Measurements from ENCODE around the gene OR2AT4.
"Not testable (repeated sequence)": the region's sequence is repeated elsewhere in the genome, so short reads cannot be mapped to it uniquely, and the experiment has no call there.

Gene OR2AT4

DNA sequence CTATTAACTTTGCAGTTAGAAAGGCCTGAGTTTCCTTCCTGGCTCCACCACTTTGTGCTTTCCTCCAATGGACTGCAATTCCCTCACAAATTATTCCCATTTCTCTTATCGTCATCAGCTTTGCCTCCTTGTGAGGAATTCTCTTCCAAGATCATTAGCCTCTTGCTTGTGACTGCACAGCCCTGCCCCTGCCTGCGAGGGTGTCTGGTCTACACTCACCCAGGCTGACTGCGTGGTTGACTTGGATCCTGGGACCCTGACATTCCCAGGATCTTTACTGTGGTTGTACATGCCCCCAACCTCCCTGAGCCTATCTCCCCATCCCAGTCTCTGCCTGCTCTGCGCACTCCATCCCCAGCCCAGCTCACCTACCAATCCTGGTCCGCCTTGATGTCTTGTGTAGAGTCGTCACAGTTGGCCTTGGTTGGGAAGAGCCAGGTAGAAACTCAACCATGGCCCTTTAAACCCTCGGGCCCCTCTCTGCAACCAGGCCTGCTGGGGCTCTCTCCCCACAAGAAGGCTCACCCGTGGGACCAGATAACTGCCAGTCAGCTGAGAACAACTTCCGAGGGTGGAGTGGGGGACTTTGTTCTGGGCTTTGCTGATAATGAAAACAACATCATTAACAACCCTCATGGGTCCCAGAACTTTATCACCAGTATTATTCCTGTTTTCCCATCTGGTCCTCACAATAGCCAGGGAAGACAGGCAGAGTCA lies at the start of gene OR2AT4:
TSS of gene OR2AT4 (minus strand) at position 421 of the 717 bp plus-strand sequence.
- DNase-seq (ENCODE audit: low spot score) = no peak

DNA sequence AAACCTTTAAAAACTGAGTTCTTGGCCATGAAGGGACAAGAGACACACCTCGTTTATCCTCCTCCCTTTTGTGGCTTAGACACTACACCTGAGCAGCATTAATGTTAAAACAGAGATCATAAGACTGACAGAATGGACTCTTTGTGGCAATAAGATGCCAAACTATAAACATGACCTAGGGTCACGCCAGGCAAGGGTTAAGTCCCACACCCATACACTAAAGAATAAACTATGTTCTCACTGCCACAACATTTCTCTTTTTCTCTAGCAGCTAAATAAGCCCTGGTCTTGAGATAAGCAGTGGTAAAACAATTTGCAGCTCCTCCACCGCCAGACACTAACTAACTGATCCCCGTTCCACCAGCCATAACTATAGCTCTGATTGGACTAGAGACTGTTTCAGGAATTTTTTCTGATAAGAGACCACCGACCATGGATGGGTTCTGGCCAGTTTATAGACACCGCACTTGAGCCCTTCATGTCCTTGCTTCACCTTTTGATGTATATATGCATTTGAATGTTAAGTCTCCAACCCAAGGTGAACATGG lies 49.4 kb upstream of the OR2AT4 start:
- DNase-seq (ENCODE audit: low spot score) = no peak

DNA sequence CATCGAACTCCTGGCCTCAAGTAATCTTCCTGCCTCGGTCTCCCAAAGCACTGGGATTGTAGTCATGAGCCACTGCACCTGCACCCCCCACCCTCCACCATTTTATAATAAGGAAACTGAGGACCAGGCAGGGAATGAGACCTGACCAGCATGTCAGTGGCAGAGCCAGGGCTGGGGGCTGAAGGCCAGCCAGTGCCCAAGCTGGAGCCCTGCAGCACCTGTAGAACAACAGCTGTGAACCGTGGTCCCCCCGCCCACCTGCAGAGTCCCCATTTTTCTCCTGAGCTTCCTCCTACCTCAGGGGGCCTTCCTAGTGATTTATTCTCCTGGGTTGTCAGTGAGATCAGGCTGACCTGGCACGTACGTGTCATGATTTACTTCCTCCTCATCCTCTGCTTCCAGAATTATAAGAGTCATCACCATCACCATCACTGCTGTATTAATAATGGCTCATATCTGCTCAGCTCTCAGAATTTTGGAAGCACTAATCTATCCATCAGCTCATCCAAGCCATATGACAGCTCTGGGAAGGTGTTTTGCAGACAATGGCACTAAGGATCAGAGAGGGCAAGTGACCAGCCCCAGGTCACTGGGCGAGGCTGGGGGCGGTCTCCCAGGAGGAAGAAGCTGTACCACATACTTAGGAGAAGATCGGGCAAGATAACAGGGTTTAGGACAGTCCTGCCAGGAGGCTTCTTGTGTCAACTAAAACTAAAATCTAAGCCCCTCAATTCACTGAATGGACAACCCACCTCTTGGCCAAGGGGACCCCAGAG lies 48.7 kb upstream of the OR2AT4 start:
- DNase-seq (ENCODE audit: low spot score) = no peak

DNA sequence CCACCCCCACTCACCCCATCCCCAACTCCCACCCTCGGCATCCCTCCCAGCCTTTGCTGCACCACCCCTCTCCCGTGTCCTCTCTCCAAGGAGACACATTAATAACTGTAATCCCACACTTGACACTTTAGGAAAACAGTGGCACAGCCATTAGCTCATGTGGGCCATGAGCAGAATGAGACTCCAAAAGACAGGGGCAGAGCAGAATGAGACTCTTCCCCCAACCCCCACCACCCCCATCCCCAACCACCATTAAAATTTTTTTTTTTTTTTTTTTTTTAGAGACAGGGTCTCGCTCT lies 48.0 kb upstream of the OR2AT4 start:
- no peak for DNase-seq (ENCODE audit: low spot score)

DNA sequence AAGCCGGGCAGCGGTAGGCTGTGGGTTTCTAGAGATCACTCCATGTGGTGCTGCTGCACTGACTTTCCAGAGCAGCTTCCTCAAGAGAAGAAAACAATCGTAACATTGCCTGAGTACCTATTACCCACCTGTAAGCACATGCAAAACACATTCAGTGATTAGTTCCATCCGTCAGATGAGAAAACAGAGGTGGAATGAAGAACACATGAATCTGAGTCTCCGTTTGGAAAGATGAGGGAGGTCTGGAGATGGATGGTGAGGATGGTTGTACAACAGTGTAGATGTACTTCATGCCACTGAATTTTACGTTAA lies 46.7 kb upstream of the OR2AT4 start:
- no peak for DNase-seq (ENCODE audit: low spot score)

DNA sequence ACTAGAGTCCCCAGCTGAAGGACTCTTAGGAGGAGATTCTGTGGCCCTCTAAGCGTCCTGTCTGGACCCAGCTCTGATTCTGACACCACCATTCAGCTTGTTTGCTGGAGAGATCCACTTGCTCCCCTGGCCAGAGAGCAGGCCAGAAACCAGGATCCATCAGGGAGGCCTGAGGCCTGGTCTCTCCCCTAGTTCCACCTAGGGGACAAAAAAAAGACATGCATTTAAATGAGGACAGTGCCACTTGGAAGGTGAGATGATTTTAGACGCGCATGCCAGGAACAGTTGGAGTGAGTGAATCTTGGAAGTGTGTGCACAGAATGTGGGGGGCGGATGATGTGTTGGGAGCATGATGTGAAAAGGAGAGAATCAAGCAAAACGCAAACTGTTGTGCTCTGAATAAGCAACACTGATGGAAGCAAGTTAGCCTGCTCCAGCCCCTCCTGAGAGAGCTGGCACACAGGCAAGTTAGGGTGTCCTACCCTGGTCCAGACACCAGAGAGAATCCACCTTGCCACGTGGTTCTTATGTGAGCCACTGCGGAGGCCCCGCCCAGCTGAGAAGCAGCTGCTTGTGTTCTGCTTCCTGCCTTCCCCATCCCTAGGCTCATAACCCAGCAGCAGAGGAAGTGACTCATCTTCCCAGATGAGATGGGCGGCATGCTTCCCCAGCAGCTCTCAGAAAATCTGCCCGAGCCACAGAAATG lies 46.2 kb upstream of the OR2AT4 start:
- DNase-seq (ENCODE audit: low spot score) = peak; percentile 97

DNA sequence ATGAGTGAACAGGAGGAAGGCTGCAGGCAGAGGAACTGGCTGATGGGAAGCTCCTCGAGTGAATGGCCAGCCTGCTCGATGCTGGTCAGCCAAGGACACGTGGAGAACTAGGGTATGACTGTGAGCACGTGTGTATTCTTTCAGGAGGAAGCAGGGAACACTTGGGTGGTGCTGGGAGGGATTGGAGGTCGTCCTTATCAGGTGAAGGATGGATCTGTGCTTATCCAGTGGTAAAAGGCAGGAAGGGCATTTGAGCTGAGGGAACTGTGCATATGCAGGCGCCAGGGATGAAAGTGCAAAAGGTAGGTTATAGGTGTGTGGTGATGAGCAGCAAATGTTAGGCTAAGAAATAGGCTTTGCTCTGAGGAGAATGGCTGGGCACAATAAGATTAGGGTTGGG lies 44.5 kb upstream of the OR2AT4 start:
- no peak for DNase-seq (ENCODE audit: low spot score)

DNA sequence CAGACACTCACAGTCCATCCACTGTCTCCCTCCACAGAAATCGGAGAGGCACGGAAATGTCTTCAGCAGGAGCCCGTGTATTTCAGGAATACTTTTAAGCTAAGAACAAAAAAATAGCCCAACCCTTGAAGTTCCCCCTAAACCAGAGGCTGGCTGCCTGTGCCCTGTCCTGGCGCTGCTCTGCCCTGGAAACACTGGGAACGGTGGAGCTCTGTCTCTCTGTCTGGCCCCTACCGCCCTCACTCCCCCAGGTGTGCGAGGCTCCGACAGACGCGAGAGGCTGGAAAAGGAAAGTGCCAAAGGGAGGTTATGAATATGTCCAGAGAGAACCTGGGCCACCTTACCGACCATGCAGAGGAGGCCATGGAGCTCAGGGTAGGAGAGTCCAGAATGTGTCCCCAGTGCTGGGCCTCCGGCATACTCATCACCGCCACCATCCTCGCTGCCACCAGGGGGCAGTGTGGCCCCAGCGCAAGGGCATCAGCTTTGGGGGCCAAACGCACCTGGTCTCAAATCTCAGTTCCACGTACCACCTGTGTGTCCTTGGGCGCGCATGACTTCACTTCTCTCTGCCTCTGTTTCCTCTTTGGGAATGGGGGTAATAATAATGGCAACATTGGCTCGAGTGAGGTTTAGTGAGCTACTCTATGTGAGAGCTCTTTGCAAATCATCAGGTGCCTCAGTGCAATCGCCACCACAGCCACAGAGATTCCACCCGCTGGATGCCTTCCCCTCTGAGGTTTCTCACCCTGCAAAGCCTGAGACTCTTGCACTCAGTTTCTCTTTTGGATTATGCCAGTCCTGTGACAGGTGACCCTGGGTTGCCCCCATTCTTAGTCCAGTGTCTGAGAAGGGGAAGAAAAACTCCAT lies 43.8 kb upstream of the OR2AT4 start:
- no peak for DNase-seq (ENCODE audit: low spot score)

DNA sequence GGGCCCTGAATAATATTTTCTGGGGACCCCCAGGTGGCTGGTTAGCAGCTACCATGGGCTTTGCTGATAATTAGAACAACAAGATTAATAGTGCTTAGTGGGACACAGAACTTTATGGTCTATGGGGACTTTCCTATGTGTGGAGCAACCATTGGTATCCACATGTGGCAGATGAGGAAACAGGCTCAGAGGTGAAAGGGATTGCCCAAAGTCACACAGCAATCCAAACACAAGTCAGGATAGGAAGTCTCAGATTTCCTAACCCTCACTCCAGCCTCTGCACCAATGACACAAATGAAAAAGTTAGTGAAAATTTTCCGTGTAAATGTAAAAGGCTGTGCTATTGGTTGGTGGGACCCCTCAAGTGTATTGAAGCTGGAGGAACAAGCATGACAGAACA lies 39.0 kb upstream of the OR2AT4 start:
- no peak for DNase-seq (ENCODE audit: low spot score)

DNA sequence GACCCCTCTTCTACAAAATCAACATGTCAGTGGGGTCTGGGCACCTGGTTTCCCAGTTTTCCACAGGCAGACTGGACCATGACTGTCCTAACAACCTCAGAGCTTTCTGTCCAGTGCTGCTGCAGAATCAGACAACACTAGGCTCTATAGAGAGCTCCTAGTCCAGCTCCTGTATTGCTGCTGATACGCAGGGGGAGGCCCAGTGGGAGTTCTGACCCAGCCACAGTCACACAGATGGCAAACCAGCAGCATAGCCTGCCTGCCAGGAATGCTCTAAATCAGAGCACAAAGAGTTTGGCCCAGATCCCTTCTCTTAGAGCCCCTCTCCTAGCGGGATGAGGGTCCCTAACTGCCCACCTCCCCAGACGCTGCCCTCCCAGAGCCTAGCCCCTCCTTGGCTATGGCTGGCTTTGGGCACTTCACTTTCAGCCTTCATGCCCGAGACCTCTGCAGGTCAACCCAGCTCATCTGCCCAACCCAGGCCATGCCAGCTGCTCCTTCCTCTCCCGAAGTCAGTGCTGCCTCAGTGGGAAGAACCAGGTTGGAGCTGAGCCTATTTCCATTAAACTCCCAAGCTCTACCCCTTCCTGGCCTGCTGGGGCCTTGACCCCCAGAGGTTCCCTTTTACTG lies 38.5 kb upstream of the OR2AT4 start:
- DNase-seq (ENCODE audit: low spot score) = no peak

DNA sequence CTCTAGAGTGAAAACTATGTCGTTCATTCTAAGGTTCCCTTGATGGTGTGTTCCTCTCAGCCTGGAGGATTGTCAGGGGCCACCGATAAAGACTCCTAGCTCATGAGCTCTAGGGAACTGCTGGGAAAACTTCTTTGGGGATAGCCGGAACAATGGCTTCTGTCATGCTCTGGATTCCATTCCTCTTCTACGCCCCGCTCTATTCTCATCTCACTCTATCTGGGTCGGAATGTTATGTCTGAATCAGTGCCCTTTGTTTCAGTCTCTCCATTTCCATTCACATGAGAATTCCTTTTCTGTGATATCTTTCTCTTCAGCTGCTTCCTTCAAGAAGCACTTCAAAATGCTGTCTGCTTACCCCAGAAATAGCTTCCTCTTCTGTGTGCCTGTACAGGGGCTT lies 37.3 kb upstream of the OR2AT4 start:
- DNase-seq (ENCODE audit: low spot score) = no peak

DNA sequence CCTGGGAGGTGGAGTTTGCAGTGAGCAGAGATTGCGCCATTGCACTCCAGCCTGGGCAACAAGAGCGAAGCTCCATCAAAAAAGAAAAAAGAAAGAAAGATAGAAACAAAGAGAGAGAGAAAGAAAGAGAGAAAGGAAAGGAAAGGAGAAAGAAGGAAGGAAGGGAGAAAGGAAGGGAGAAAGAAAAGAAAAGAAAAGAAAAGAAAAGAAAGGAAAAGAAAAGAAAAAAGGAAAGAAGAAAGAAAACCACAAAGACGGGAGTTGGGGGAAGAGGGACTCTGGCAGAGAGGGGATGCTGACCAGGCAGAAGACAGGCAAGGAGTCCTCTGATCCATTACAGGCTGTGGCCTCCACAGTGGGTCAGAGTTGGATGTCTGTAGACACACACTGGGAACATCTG lies 35.4 kb upstream of the OR2AT4 start:
- DNase-seq (ENCODE audit: low spot score) = no peak

DNA sequence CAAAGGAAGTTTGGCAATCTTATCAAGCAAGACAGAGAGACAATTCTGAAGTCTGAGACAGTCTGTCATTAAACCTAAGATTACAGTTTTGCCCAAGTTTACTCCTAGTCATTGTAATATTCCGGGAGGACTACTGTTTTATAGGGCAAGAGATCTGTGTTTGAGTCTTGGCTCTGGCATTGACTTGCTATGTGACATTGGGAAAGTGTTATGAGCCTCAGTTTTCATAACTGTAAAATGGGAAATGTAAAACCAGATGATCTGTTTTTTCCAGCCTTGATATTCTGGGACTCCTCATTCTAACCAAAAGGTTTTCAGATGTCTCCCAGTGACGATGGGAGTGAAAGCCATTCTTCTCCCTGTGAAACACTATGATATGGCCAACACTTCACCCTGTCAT lies 29.9 kb upstream of the OR2AT4 start:
- no peak for DNase-seq (ENCODE audit: low spot score)

DNA sequence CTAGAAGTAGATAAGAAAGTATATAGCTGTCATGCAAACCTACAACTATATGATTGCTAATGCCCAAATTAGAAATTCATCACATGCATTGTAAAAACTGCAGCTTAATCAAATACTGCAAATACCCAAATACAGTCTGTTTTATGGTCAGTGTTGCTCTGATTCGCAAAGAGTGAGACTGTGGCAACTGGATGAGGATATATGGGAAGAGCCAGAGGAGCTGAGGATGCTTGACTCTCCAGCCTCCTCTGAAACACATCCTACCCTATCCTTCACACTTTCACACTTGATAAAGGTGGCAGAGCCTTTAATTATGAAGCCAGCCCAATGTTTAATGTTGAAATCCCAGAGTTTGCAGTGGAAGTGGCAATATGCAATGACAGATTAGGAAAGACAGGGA lies 21.9 kb upstream of the OR2AT4 start:
- no peak for DNase-seq (ENCODE audit: low spot score)

DNA sequence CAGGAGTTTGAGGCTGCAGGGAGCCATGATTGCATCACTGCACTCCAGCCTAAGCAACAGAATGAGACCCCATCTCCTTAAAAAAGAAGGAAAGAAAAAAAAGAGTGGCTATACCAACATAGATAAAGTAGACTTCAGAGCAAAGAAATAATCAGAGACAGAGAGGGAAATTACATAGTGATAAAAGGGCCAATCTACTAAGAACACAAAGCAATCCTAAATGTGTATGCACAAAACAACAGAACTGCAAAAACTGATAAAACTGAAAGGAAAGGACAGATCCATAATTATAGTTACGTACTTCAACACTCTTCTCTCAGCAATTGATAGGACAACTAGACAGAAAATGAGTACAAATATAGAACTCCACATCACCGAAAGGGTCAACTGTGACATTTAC lies 17.8 kb upstream of the OR2AT4 start:
- no peak for DNase-seq (ENCODE audit: low spot score)

DNA sequence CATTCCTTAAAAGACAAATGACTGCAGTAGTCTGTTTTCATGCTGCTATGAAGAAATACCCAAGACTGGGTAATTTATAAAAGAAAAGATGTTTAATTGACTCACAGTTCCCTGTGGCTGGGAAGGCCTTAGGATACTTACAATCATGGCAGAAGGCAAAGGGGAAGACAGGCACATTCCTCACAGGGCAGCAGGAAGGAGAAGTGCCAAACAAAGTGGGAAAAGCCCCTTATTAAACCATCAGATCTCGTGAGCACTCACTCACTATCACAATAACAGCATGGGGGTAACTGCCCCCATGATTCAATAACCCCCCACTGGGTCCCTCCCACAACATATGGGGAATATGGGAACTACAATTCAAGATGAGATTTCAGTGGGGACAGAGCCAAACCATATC lies 16.4 kb upstream of the OR2AT4 start:
- DNase-seq (ENCODE audit: low spot score) = no peak

DNA sequence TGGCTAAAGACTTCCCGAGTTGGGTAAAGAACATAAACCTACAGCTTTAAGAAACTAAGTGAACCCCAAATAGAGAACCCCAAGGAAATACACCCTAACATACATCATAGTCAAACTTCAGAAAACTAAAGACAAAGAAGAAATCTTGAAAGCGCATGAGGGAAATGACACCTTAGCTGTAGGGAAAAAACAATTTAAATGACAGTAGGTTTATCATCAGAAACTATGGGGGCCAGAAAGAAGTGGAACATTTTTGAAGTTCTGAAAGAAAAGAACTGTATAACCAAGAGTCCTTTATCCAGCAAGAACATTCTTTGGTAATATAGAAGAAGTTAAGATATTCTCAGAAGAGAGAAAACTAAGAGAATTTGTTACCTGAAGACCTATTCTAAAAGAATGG lies 15.5 kb upstream of the OR2AT4 start:
- no peak for DNase-seq (ENCODE audit: low spot score)

DNA sequence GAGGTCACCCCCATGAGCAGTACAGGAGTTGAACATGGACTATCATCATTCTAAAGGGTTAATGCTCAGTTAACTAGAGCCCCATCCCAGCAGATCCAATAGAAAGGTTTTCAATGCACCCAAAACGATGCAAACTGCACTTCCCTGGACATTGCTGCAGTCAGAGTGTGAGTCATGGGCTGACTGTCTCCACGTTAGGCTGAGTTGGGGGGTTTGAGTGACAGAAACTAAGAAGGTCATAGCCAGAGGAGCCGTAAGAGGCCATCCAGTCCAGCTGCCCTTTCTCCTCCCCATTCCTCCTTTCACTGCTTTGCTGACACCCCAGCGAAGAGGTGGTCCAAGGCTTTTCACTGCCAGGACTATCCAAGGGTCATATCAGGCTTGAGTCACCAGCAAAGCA lies 10.5 kb upstream of the OR2AT4 start:
- DNase-seq (ENCODE audit: low spot score) = peak; percentile 53

DNA sequence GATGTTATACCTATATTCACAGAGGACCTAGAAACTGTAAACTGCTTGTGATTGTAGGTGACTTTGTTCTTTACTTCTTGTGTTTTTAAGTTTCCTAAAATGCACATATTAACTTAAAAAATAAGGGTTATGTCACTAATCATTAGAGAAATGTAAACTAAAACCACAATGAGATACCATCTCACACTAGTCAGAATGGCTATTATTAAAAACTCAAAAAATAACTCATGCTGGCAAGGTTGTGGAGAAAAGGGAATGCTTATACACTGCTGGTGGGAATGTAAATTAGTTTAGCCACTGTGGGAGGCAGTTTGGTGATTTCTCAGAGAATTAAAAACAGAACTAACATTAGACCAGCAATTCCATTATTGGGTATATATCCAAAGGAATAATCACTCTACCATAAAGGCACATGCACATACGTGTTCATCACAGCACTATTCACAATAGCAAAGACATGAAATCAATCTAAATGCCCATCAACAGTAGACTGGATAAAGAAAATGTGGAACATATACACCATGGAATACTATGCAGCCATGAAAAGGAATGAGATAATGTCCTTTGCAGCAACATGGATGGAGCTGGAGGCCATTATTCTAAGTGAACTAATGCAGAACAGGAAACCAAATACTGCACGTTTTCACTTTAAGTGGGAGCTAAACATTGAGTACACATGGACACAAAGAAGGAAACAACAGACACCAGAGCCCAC lies 9.4 kb upstream of the OR2AT4 start:
- DNase-seq (ENCODE audit: low spot score) = not testable (repeated sequence)

DNA sequence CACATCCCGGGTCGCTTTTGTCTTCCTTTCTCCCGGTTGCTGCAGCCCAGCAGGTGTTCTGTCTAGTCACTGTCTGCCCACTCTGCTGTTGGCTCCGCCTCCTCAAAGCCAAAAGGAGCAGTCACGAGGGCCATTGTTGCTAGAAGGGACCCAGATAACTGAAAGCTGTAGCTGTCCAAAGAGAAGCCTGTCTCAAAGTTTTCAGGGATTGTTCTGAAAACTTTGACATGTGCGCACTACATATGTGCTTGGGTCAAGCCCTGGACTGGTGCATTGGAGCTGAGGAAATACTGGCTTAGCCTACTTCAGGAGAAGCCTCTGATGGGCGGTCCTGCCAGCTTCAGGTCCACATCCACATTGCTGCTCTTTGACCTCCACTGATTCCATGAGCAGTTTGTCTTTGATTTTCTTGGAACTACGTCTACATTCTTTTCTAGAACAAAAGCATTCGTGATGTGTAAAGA lies 8.8 kb upstream of the OR2AT4 start:
- DNase-seq (ENCODE audit: low spot score) = no peak

Data from RKO (cell line).